ENCODE data around the gene COP1. TPM values are rescaled to one million over a fixed set of nuclear protein-coding genes. Genes with fewer than 3 reads are reported as not detected.

Gene COP1
- polyA plus RNA-seq, 3 donors, result 50.9 to 63.1 (median 56.7) TPM

- DNase-seq, result no peak
These were observed 300.7 kb downstream of the COP1 start for GRCh38 chr1:175906370-175906769.

- DNase-seq, result no peak
These were observed 302.3 kb downstream of the COP1 start for GRCh38 chr1:175904808-175905207.

- no peak for DNase-seq
These were observed 304.8 kb downstream of the COP1 start for GRCh38 chr1:175902281-175902680.

GRCh38 chr1:175901076-175901836 is 305.8 kb downstream of the COP1 start:
- DNase-seq, result no peak

- DNase-seq, result no peak
These were observed 306.9 kb downstream of the COP1 start for GRCh38 chr1:175900171-175900570.

- no peak for DNase-seq
These were observed 311.1 kb downstream of the COP1 start for GRCh38 chr1:175895966-175896365.
